Fibroblast of the aortic adventitia (primary cell): ENCODE measurements around the gene MYCBP2. TPM values are rescaled to one million over a fixed set of nuclear protein-coding genes. Genes with fewer than 3 reads are reported as not detected.
A peak's percentile ranks its signal among the peaks of the same experiment; 100 is the strongest.

ENCODE experiments used
- DNase-seq: peaks from one replicate; pipeline ENCODE4 v3.0.0-alpha.2; 2010; ENCODE audit warnings: low read depth
- H3K4me3 ChIP-seq: 2 replicates; pipeline ENCODE4 v1.5.1; 2011; ENCODE audit warnings: low read depth, mild to moderate bottlenecking, control low read depth, low read length, moderate library complexity
- CTCF ChIP-seq: IDR thresholded peaks from 2 replicates; pipeline ENCODE4 v1.5.1; 2011; ENCODE audit warnings: mild to moderate bottlenecking, low read length, control low read depth, inconsistent platforms; ENCODE audit not compliant: insufficient read depth
- total RNA-seq: library from RNA; depleted of rRNA; stranded (reverse); fragments of >200 nt; gene quantifications from 2 replicates; pipeline ENCODE4 v1.2.3, GENCODE V29; 2012; ENCODE audit warnings: low replicate concordance

The MYCBP2 gene
- 84.9 and 284 TPM in 2 replicates for total RNA-seq

GRCh38 chr13:77326905-77327604 lies at the start of gene MYCBP2:
TSS of gene MYCBP2 (minus strand) at chr13:77327094. CDS start at chr13:77326775, 319 bp downstream.
- H3K4me3 ChIP-seq: peak within 1 kb of the TSS; percentile 98
- TF ChIP-seq CTCF: no peak
- peak; percentile 99 for DNase-seq

- no peak for DNase-seq
- no peak for TF ChIP-seq CTCF
- H3K4me3 ChIP-seq: no peak overlapping the region
Observed at GRCh38 chr13:77375560-77376108, 48.7 kb upstream of the MYCBP2 start.

- TF ChIP-seq CTCF: no peak
- no peak for DNase-seq
- H3K4me3 ChIP-seq: no peak overlapping the region
Observed at GRCh38 chr13:77374786-77375185, 47.9 kb upstream of the MYCBP2 start.

- H3K4me3 ChIP-seq: no peak overlapping the region
- no peak for TF ChIP-seq CTCF
- DNase-seq: no peak
Observed at GRCh38 chr13:77374339-77374738, 47.4 kb upstream of the MYCBP2 start.

GRCh38 chr13:77373502-77373901 lies 46.6 kb upstream of the MYCBP2 start:
- no peak for DNase-seq
- no peak for TF ChIP-seq CTCF
- no peak overlapping the region for H3K4me3 ChIP-seq

GRCh38 chr13:77372275-77372674 lies 45.4 kb upstream of the MYCBP2 start:
- DNase-seq: peak; percentile 6
- no peak overlapping the region for H3K4me3 ChIP-seq
- TF ChIP-seq CTCF: no peak
